ENCODE results near the gene AHR. TPM values are rescaled to one million over a fixed set of nuclear protein-coding genes. Genes with fewer than 3 reads are reported as not detected.

Gene AHR
- total RNA-seq, 1 donor from 2014 or later = 73.9 TPM

GRCh38 chr7:17315974-17316373 is 17.5 kb downstream of the AHR start:
- Mint-ChIP-seq H3K4me1 (ENCODE audit: unreplicated experiment) (peaks cover 56% of the 10 kb centered on the region), H3K27me3 (ENCODE audit: unreplicated experiment) (no peaks in the 10 kb centered on the region), H3K27ac (ENCODE audit: unreplicated experiment) (no peak overlapping the region), H3K36me3 (ENCODE audit: low read depth, unreplicated experiment) (peaks cover 16% of the 10 kb centered on the region), H3K9me3 (ENCODE audit: unreplicated experiment) (no peaks in the 10 kb centered on the region), H3K4me3 (ENCODE audit: unreplicated experiment) (no peak overlapping the region)
- no peak for TF ChIP-seq CTCF (IDR thresholded peaks at IDR 0.05; ENCODE audit: unreplicated experiment)
- DNase-seq (ENCODE audit: low spot score) = no peak

- Mint-ChIP-seq H3K4me1 (ENCODE audit: unreplicated experiment) (peaks cover 42% of the 10 kb centered on the region), H3K4me3 (ENCODE audit: unreplicated experiment) (no peak overlapping the region), H3K27ac (ENCODE audit: unreplicated experiment) (no peak overlapping the region), H3K27me3 (ENCODE audit: unreplicated experiment) (no peaks in the 10 kb centered on the region), H3K9me3 (ENCODE audit: unreplicated experiment) (no peaks in the 10 kb centered on the region), H3K36me3 (ENCODE audit: low read depth, unreplicated experiment) (peaks cover 12% of the 10 kb centered on the region)
- no peak for TF ChIP-seq CTCF (IDR thresholded peaks at IDR 0.05; ENCODE audit: unreplicated experiment)
- DNase-seq (ENCODE audit: low spot score) = no peak
These were observed 19.7 kb downstream of the AHR start for GRCh38 chr7:17318146-17318545.

- no peaks in the 10 kb centered on the region for H3K27me3 Mint-ChIP-seq (ENCODE audit: unreplicated experiment)
- H3K9me3 Mint-ChIP-seq (ENCODE audit: unreplicated experiment) = no peaks in the 10 kb centered on the region
- peaks cover 12% of the 10 kb centered on the region for H3K36me3 Mint-ChIP-seq (ENCODE audit: low read depth, unreplicated experiment)
- no peak for DNase-seq (ENCODE audit: low spot score)
- peaks cover 37% of the 10 kb centered on the region for H3K4me1 Mint-ChIP-seq (ENCODE audit: unreplicated experiment)
- H3K27ac Mint-ChIP-seq (ENCODE audit: unreplicated experiment) = no peak overlapping the region
- H3K4me3 Mint-ChIP-seq (ENCODE audit: unreplicated experiment) = no peak overlapping the region
- no peak for TF ChIP-seq CTCF (IDR thresholded peaks at IDR 0.05; ENCODE audit: unreplicated experiment)
These were observed 21.0 kb downstream of the AHR start for GRCh38 chr7:17319164-17320101.

GRCh38 chr7:17320102-17320497 is 21.6 kb downstream of the AHR start:
- Mint-ChIP-seq H3K27ac (ENCODE audit: unreplicated experiment) (no peak overlapping the region), H3K27me3 (ENCODE audit: unreplicated experiment) (no peaks in the 10 kb centered on the region), H3K36me3 (ENCODE audit: low read depth, unreplicated experiment) (peaks cover 12% of the 10 kb centered on the region), H3K9me3 (ENCODE audit: unreplicated experiment) (no peaks in the 10 kb centered on the region), H3K4me3 (ENCODE audit: unreplicated experiment) (no peak overlapping the region), H3K4me1 (ENCODE audit: unreplicated experiment) (peaks cover 33% of the 10 kb centered on the region)
- no peak for DNase-seq (ENCODE audit: low spot score)
- TF ChIP-seq CTCF (IDR thresholded peaks at IDR 0.05; ENCODE audit: unreplicated experiment) = no peak

GRCh38 chr7:17320657-17321056 is 22.2 kb downstream of the AHR start:
- no peaks in the 10 kb centered on the region for H3K27me3 Mint-ChIP-seq (ENCODE audit: unreplicated experiment)
- no peak for TF ChIP-seq CTCF (IDR thresholded peaks at IDR 0.05; ENCODE audit: unreplicated experiment)
- DNase-seq (ENCODE audit: low spot score) = no peak
- peaks cover 15% of the 10 kb centered on the region for H3K36me3 Mint-ChIP-seq (ENCODE audit: low read depth, unreplicated experiment)
- H3K27ac Mint-ChIP-seq (ENCODE audit: unreplicated experiment) = no peak overlapping the region
- no peak overlapping the region for H3K4me3 Mint-ChIP-seq (ENCODE audit: unreplicated experiment)
- peaks cover 30% of the 10 kb centered on the region for H3K4me1 Mint-ChIP-seq (ENCODE audit: unreplicated experiment)
- no peaks in the 10 kb centered on the region for H3K9me3 Mint-ChIP-seq (ENCODE audit: unreplicated experiment)

Measured in endothelial cell (in vitro differentiated cells).